ENCODE measurements around the gene CNIH4.
A peak's percentile ranks its signal among the peaks of the same experiment; 100 is the strongest.
"Not testable (repeated sequence)": the region's sequence is repeated elsewhere in the genome, so short reads cannot be mapped to it uniquely, and the experiment has no call there.

CNIH4 gene

GRCh38 chr1:224356685-224357625, at the start of gene CNIH4:
Gene CNIH4, plus strand, starts transcription at chr1:224356879. Its CDS starts 46 bp downstream, at chr1:224356925.
- DNase-seq (ENCODE audit: low read depth, low spot score): peak; percentile 85

DNA sequence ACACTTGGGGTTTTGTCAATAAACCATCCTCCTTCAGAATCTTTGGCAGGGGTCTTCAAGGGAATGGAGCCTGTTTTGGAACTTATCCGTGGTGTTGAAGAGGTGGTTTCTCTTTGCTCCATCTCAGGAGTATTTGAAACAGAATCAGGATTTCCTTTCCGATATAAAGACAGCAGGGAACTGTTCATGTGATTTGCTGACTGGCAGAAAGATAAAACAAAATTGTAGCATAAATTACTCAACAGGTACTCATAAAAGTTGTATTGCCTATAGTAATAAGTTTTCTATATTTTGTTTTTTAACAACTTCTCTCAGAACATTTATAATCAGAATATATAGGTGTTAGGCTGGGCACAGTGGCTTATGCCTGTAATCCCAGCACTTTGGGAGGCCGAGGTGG, 48.6 kb upstream of the CNIH4 start:
- DNase-seq (ENCODE audit: low read depth, low spot score): no peak

DNA sequence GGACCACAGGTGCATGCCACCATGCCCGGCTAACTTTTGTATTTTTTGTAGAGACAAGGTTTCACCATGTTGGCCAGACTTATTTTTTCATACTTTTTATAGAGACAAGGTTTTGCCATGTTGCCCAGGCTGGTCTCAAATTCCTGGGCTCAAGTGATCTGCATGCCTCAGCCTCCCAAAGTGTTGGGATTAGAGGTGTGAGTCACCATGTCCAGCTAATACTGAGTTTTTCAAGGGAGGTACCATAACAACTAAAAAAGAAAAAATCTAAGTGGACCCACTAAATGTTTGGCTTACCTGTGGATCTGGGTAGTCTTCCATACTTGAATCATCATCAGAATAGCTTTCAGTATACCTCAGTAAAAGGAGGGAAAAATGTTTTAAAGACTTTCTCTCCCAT, 45.2 kb upstream of the CNIH4 start:
- DNase-seq (ENCODE audit: low read depth, low spot score): not testable (repeated sequence)

DNA sequence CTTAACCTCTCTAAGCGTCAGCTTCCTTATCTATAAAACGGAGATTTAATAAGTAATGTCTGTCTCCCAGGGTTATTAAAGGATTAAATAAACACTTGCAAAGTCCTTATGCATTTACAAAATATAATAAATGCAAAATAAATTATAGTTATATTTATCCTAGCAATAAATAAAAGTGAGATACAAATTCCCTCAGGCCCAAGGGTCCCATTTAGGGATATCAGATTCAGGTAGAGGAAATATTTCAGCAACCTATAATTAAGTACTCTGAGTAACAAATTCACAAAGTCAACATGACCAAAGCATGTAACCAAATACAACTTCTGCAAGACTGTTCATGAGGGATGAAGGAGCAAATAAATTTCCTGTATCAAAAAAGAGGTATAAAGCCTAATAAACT, 44.7 kb upstream of the CNIH4 start:
- no peak for DNase-seq (ENCODE audit: low read depth, low spot score)

DNA sequence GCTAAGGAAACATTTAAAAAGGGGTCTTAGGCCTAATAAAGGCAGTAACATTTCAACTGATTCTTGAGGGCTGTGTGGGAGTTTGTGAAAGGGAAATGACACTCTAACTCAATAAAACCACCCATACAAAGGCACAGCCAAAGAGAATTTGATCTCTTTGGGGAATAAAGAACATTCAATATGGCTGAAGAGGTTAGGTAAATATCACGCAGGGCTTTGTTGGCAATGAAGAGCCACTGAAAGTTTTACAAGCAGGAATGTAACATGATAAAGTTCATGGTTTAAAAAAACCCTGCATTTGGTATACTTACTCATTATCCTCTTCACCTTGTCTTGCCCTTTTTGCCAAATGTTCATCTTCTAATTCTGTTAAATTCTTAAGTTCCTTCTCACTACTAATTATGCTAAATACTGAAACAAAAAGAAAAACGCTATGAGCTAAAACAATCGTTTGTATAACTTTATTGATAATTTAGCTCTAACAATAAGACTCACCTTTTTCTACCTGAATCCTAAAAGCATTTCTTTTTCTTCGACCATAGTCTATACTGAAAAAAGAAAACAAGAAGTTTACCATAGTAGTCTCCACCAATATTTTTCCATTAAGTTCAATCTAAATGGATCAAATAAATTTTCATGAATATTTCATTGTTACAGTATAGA, 39.2 kb upstream of the CNIH4 start:
- DNase-seq (ENCODE audit: low read depth, low spot score): no peak

GRCh38 chr1:224321706-224322105, 35.0 kb upstream of the CNIH4 start:
- no peak for DNase-seq (ENCODE audit: low read depth, low spot score)

DNA sequence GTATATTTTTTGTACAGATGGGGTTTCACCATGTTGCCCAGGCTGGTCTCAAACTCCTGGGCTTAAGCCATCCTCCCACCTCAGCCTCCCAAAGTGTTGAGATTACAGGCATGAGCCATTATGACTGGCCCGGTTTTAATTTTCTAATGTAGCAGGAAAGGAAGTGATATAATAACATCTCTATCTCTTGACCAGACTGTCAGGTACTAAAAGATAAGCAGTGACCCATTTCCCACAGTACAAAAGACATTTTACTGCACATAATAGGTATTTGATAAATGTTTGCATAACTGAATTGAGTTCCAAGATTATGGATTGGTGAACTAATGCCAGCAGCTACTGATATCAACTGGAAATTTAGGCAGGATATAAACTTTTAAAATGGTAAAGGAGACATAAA, 30.7 kb upstream of the CNIH4 start:
- DNase-seq (ENCODE audit: low read depth, low spot score): no peak

GRCh38 chr1:224328644-224329043, 28.0 kb upstream of the CNIH4 start:
- no peak for DNase-seq (ENCODE audit: low read depth, low spot score)

- no peak for DNase-seq (ENCODE audit: low read depth, low spot score)
Measured at GRCh38 chr1:224329484-224329841, 27.2 kb upstream of the CNIH4 start.

- peak; percentile 77 for DNase-seq (ENCODE audit: low read depth, low spot score)
Measured at GRCh38 chr1:224329842-224330753, 26.6 kb upstream of the CNIH4 start, which contains the start of gene NVL. Gene NVL, minus strand, starts transcription at chr1:224330172. Its CDS starts 45 bp downstream, at chr1:224330127.

DNA sequence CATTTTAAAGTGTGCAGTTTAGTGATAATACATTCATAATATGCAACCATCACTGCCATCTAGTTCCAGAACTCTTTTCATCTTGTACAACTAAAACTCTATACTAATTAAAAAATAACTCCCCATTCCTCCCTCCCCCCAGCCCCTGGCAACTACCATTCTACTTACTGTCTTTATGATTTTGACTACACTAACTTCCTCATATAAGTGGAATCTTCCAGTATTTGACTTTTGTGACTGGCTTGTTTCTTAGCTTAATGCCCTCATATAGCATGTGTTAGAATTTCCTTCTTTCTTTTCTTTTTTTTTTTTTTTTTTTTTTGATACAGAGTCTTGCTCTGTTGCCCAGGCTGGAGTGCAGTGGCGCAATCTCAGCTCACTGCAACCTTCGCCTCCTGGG, 25.4 kb upstream of the CNIH4 start:
- DNase-seq (ENCODE audit: low read depth, low spot score): no peak

GRCh38 chr1:224331824-224332223, 24.9 kb upstream of the CNIH4 start:
- no peak for DNase-seq (ENCODE audit: low read depth, low spot score)

DNA sequence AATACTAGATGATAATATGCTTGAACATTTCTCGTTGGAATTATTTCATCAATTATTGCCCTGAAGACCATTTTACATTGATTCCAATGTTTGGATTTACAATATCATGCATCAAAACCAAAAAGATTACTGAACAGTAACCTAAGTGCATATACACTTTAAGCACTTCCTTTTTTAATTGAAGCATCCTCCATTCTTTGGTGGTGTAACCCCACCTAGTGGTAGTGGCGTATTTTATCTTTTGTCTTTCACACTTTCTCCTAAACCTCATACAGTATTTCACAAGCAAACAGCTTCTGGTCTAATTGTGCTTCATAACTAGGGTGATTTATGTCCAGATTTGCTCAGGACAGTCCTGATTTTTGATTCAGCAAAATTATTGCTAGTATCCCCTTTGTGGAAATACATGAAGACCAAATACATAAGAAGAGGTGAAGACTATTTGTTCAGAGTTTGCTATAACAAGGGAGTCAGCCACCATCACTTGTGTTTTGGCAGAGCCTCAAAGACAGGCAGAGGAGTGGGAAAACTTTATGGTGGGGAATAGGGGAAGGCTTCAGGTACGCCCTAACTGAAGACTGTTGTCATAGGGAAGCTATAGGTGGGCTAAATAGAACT, 23.3 kb upstream of the CNIH4 start:
- peak; percentile 29 for DNase-seq (ENCODE audit: low read depth, low spot score)

GRCh38 chr1:224333939-224334786, 22.5 kb upstream of the CNIH4 start:
- DNase-seq (ENCODE audit: low read depth, low spot score): no peak

DNA sequence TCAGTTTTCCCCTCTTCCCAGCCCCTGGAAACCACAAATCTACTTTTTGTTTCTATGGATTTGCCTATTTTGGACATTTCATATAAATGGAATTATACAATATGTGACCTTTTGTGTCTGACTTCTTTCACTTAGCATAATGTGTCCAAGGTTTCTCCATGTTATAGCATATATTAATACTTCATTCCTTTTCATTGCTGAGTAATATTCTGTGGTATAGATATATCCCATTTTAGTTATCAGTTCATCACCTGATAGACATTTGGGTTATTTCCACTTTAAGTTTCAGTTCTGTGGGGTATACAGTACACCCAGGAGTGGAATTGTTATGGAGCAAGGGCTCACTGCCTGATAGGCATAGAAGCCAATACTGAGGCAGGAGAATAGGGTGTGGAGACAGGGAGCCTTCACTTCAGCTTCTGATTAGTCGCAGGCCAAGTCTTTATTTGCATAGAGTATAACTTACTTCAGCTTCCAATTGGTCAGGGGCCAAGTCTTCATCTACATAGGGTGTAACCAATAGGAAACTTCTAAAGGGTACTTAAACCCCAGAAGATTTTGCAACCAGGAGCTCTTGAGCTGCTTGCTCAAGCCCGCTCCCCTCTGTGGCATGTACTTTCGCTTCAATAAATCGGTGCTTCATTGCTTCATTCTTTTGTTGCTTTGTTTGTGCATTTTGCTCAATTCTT, 18.4 kb upstream of the CNIH4 start:
- DNase-seq (ENCODE audit: low read depth, low spot score): no peak

DNA sequence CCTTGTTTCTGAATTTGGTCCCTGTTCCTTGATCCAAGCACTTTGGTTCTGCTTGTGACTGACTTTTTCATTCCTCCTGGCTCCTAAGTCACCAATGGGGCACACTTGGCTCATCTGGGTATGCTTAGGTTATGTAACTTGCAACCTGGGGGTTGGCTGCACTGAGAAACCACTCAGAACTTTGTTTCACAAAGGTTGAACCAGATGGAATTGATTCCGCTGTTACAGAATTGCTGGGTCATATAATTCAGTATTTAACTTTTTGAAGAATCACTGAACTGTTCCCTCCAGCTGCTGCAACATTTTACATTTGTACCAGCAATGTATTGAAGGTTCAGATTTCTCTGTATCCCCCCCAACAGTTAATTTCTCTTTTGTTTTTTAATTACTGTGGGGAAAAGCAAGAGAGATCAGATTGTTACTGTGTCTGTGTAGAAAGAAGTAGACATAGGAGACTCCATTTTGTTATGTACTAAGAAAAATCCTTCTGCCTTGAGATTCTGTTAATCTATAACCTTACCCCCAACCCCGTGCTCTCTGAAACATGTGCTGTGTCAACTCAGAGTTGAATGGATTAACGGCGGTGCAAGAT, 17.1 kb upstream of the CNIH4 start:
- no peak for DNase-seq (ENCODE audit: low read depth, low spot score)

DNA sequence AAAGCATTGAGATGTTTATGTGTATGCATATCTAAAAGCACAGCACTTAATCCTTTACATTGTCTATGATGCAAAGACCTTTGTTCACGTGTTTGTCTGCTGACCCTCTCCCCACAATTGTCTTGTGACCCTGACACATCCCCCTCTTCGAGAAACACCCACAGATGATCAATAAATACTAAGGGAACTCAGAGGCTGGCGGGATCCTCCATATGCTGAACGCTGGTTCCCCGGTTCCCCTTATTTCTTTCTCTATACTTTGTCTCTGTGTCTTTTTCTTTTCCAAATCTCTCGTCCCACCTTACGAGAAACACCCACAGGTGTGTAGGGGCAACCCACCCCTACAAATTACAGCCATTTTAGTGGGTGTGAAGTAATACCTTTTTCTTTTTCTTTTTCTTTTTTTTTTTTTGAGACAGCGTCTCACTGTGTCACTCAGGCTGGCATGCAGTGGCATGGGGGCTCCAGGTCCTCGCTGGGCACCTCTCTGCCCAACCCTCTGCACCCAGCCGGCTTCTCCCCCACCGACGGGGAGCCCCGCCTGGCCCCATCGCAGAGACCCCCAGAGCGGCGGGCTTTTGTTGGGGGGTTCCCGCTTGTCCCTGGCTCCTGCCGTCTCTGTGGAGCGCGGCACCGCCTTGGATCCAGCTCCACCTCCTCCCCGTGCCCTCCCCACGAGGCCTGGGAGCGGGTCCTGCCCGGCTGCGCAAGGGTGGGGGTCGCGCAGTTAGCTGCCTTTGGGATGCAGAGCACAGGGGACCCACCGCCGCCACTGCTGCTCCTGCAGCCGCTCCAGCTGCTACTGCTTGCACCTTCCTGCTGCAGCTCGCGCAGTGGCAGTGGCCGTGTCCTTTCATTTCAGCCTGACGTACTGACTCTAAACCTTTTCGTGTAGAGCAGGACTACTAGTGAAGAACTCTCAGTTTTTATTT, 16.0 kb upstream of the CNIH4 start:
- not testable (repeated sequence) for DNase-seq (ENCODE audit: low read depth, low spot score)

- no peak for DNase-seq (ENCODE audit: low read depth, low spot score)
Measured at GRCh38 chr1:224343679-224344078, 13.0 kb upstream of the CNIH4 start.

Data from smooth muscle cell of the brain vasculature (primary cell).